Right lobe of liver (tissue), 4 donors: ENCODE measurements around the gene PM20D1.

Source experiments
- POLR2A ChIP-seq: fragments of 450-650 bp; IDR thresholded peaks from one replicate; pipeline ENCODE4 v1.6.1; 2017; ENCODE audit warnings: antibody characterized with exemption, mild to moderate bottlenecking
- TF ChIP-seq, protein P1 (sequence below), 4 donors: fragments of 200-600 bp in 3 of 4; fragments of 450-650 bp in 1 of 4; IDR thresholded peaks; one replicate each; pipeline versions ENCODE4 v1.5.1 to v1.8.0; 2016 to 2022; ENCODE audit warnings: antibody characterized with exemption in 4 of 4, mild to moderate bottlenecking in 2 of 4
- donor health status: DM: no; HTN: no; CAD: no.
- donor health status: DM: no; HTN: no; CAD: no.
- donor health status: DM: no; HTN: yes; CAD: no.

DNA sequence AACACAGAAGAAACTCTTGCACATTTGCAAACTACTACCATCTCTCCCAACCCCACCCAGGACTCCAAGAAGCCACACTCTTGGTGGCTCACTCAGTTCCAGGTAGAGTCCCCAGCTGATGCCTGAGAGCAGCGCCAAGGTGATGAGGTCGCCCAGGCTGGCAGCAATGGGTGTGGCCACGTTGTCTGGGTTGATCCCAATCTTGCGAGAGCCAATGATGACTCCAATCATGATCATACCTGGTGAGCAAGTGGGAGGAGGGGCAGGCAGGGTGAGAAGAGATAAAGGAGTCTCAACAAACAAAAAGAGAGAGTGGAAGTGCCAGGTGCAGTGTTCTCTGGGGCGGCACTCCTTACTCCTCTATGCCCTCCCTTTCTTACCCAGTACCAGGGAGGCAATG is 51.4 kb downstream of the PM20D1 start:
- TF ChIP-seq, protein P1, sequence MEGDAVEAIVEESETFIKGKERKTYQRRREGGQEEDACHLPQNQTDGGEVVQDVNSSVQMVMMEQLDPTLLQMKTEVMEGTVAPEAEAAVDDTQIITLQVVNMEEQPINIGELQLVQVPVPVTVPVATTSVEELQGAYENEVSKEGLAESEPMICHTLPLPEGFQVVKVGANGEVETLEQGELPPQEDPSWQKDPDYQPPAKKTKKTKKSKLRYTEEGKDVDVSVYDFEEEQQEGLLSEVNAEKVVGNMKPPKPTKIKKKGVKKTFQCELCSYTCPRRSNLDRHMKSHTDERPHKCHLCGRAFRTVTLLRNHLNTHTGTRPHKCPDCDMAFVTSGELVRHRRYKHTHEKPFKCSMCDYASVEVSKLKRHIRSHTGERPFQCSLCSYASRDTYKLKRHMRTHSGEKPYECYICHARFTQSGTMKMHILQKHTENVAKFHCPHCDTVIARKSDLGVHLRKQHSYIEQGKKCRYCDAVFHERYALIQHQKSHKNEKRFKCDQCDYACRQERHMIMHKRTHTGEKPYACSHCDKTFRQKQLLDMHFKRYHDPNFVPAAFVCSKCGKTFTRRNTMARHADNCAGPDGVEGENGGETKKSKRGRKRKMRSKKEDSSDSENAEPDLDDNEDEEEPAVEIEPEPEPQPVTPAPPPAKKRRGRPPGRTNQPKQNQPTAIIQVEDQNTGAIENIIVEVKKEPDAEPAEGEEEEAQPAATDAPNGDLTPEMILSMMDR (IDR thresholded peaks at IDR 0.05), result no peak
- TF ChIP-seq POLR2A, result no peak
